Measurements from ENCODE around the gene RABAC1. TPM values are rescaled to one million over a fixed set of nuclear protein-coding genes. Genes with fewer than 3 reads are reported as not detected.

The RABAC1 gene
- total and polyA plus RNA-seq, 2 of the 4 experiments (the other 2 are of a cell fraction), result 117 to 276 TPM

- no peaks in the 10 kb centered on the region for H3K79me1 ChIP-seq (ENCODE audit: low read depth in 1 of 2, low read length in 2 of 2)
- CTCF ChIA-PET, result no interaction called here
- peaks cover 2% of the 10 kb centered on the region; the same call in 1 of the 2 replicates for H3K9me1 ChIP-seq (ENCODE audit: insufficient read depth, low read length)
- POLR2A ChIA-PET (ENCODE audit: unreplicated experiment), result no interaction called here
- H4K20me1 ChIP-seq (ENCODE audit: insufficient read depth, low read length), result no peaks in the 10 kb centered on the region; the same call in none of the 2 replicates
- H2AFZ ChIP-seq (replicated peaks; ENCODE audit: low read length, poor library complexity), result no peak overlapping the region
- H3K9ac ChIP-seq (ENCODE audit: low read depth, low read length), result no peak overlapping the region
- H3K18ac ChIP-seq (ENCODE audit: low read depth, low read length), result no peak overlapping the region
- no peak overlapping the region for H3K27ac ChIP-seq (ENCODE audit: insufficient read depth, low read length)
- 61% methylated on average over 8 of the region's 21 CpGs; no CpG with 5 or more reads in 1 of the 2 experiments for WGBS, 2 experiments (ENCODE audit: extremely low coverage in 2 of 2, insufficient read length in 1 of 2)
- H3K27me3 ChIP-seq (ENCODE audit: control insufficient read depth, insufficient read depth, low read length), result peaks cover 59% of the 10 kb centered on the region
- no peak overlapping the region for H2AK9ac ChIP-seq (replicated peaks; ENCODE audit: low read depth, low read length, poor library complexity)
- H3K4me3 ChIP-seq (ENCODE audit: insufficient read depth, low read depth, low read length), result no peak overlapping the region
- ATAC-seq (ENCODE audit: low read depth) (no peak), DNase-seq (no peak)
- H2AK5ac ChIP-seq (ENCODE audit: low read depth, low read length), result no peak overlapping the region
- no peak overlapping the region for H4K91ac ChIP-seq (ENCODE audit: insufficient read depth, low read depth, low read length)
- H3K23ac ChIP-seq (ENCODE audit: low read depth, low read length), result no peak overlapping the region
- no peaks in the 10 kb centered on the region for H3K9me3 ChIP-seq (ENCODE audit: control insufficient read depth, insufficient read depth, low read length)
- no peak overlapping the region for H4K8ac ChIP-seq (ENCODE audit: low read depth in 2 of 2, low read length in 2 of 2)
- no TSS peak for BruUV-seq (replicated peaks)
- H3K4ac ChIP-seq (ENCODE audit: low read depth, low read length), result no peak overlapping the region
- H3K4me1 ChIP-seq (ENCODE audit: control insufficient read depth, insufficient read depth, low read length), result no peaks in the 10 kb centered on the region
- no peaks in the 10 kb centered on the region for H3K36me3 ChIP-seq (ENCODE audit: control insufficient read depth, insufficient read depth, low read length)
- H3K14ac ChIP-seq (replicated peaks; ENCODE audit: low read depth, low read length), result no peak overlapping the region
- no peak overlapping the region for H2BK5ac ChIP-seq (ENCODE audit: low read depth, low read length, poor library complexity, severe bottlenecking)
- no peak overlapping the region for H3K4me2 ChIP-seq (ENCODE audit: low read depth, low read length)
- H2BK120ac ChIP-seq (ENCODE audit: low read depth, low read length), result no peak overlapping the region
- TF ChIP-seq CHD1 (IDR thresholded peaks at IDR 0.05; ENCODE audit: low read depth, low read length), result no peak
- TF ChIP-seq CEBPB (IDR thresholded peaks at IDR 0.05; ENCODE audit: low read depth, low read length), result no peak
- TF ChIP-seq MXI1 (IDR thresholded peaks at IDR 0.05; ENCODE audit: borderline replicate concordance, low read depth, low read length), result no peak
- TF ChIP-seq SMC3 (IDR thresholded peaks at IDR 0.05; ENCODE audit: low read depth, low read length), result no peak
- no peak for TF ChIP-seq ELK1 (IDR thresholded peaks at IDR 0.05; ENCODE audit: borderline replicate concordance, low read depth, low read length)
- TF ChIP-seq BHLHE40 (IDR thresholded peaks at IDR 0.05; ENCODE audit: low read depth, low read length), result no peak
- TF ChIP-seq POLR2A (IDR thresholded peaks at IDR 0.05; ENCODE audit: low read depth, low read length), result no peak
- TF ChIP-seq MAZ (IDR thresholded peaks at IDR 0.05; ENCODE audit: borderline replicate concordance, low read depth, low read length), result no peak
- no peak for TF ChIP-seq NFE2L2 (IDR thresholded peaks at IDR 0.05; ENCODE audit: low read depth, low read length)
- TF ChIP-seq CTCF (conservative IDR thresholded peaks at IDR 0.05; ENCODE audit: low read depth, low read length), result no peak
- no peak for TF ChIP-seq RCOR1 (IDR thresholded peaks at IDR 0.05; ENCODE audit: insufficient replicate concordance, low read length)
- no peak for TF ChIP-seq USF2 (IDR thresholded peaks at IDR 0.05; ENCODE audit: low read depth, low read length)
- no peak for TF ChIP-seq RFX5 (IDR thresholded peaks at IDR 0.05; ENCODE audit: low read depth, low read length)
- no peak overlapping the region for H3K56ac ChIP-seq (ENCODE audit: extremely low read depth, insufficient read depth, low read length)
- no peak overlapping the region for H2BK15ac ChIP-seq (ENCODE audit: low read depth, low read length)
- H4K5ac ChIP-seq (ENCODE audit: low read depth, low read length), result no peak overlapping the region
- dilution Hi-C loops (cut with HindIII; ENCODE audit: low sequenced_read_pairs, unreplicated experiment) (no loop called here), intact Hi-C loops (cut with micrococcal nuclease) (no loop called here), in situ Hi-C loops (cut with MboI; ENCODE audit: low sequenced_read_pairs) (no loop called here)
- H2BK20ac ChIP-seq (ENCODE audit: low read depth, low read length), result no peak overlapping the region
Measured at GRCh38 chr19:42003506-42004294, 44.6 kb upstream of the RABAC1 start.

Measured in IMR-90 (cell line).